SK-N-MC (cell line): ENCODE data around the gene MRC2.

Source experiments
- EZH2 ChIP-seq: fragments of 200-600 bp; sonication (generic); IDR thresholded peaks from one replicate; pipeline ENCODE4 v1.6.1; 2017; ENCODE audit warnings: antibody characterized with exemption
- POLR2AphosphoS5 ChIP-seq: IDR thresholded peaks from 2 replicates; pipeline ENCODE4 v1.6.1; 2012; ENCODE audit warnings: mild to moderate bottlenecking, low read depth, low read length, borderline replicate concordance

- no peak for TF ChIP-seq POLR2AphosphoS5
- TF ChIP-seq EZH2, result no peak
Measured at GRCh38 chr17:62722625-62723024, 95.2 kb downstream of the MRC2 start.
